GM12801 (cell line): ENCODE measurements around the gene GPATCH2.

Experiments
- TF ChIP-seq, protein P1 (sequence below): IDR thresholded peaks from one replicate; pipeline ENCODE4 v1.5.1; 2011; ENCODE audit warnings: control low read depth; ENCODE audit not compliant: insufficient read length; ENCODE audit errors: extremely low read depth

GPATCH2 gene

DNA sequence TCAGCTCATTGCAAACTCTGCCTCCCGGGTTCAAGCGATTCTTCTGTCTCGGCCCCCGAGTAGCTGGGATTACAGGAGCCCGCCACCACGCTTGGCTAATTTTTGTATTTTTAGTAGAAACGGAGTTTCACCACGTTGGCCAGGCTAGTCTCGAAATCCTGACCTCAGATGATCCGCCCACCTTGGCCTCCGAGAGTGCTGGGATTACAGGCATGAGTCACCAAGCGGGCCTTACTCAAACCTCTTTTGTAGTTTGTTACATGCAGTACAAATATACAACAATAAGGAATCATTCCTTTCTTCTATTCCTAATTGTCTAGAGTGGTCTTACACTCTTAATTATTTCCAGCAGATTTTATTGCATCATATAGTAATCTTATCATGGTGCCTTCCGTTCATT lies 16.9 kb upstream of the GPATCH2 start:
- TF ChIP-seq, protein P1, sequence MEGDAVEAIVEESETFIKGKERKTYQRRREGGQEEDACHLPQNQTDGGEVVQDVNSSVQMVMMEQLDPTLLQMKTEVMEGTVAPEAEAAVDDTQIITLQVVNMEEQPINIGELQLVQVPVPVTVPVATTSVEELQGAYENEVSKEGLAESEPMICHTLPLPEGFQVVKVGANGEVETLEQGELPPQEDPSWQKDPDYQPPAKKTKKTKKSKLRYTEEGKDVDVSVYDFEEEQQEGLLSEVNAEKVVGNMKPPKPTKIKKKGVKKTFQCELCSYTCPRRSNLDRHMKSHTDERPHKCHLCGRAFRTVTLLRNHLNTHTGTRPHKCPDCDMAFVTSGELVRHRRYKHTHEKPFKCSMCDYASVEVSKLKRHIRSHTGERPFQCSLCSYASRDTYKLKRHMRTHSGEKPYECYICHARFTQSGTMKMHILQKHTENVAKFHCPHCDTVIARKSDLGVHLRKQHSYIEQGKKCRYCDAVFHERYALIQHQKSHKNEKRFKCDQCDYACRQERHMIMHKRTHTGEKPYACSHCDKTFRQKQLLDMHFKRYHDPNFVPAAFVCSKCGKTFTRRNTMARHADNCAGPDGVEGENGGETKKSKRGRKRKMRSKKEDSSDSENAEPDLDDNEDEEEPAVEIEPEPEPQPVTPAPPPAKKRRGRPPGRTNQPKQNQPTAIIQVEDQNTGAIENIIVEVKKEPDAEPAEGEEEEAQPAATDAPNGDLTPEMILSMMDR: no peak

DNA sequence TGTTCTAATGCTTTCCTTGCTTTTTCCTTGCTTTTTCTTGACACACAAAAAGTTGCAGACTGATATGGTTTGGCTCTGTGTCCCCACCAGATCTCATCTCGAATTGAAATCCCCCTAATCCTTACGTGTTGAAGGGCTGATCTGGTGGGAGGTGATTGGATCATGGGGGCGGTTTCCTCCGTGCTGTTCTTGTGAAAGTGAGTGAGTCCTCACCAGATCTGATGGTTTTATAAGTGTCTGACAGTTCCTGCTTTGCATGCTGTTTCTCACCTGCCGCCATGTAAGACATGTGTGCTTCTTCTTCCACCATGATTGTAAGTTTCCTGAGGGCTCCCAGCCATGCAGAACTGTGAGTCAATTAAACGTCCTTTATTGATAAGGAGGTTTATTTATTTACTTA lies 11.6 kb upstream of the GPATCH2 start:
- TF ChIP-seq, protein P1: no peak

DNA sequence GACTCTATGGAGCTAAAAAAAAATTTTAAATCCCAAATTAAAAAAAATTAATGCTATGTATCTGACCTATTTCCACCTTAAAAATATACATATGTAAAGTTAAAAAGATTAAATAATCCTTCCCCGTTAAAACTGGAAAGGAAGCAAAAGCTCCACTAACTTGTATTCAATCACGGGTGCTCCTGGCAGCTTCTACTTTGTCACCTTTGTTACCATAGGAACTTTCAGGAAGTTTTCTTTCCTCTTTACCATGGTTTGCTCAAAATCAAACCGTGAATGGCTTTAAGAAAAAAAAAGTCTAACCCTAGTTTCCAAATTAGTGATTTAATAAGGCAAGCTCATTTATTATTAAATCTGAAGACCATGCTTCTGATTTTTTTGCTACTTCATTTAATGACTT lies 3.5 kb downstream of the GPATCH2 start:
- TF ChIP-seq, protein P1: no peak

DNA sequence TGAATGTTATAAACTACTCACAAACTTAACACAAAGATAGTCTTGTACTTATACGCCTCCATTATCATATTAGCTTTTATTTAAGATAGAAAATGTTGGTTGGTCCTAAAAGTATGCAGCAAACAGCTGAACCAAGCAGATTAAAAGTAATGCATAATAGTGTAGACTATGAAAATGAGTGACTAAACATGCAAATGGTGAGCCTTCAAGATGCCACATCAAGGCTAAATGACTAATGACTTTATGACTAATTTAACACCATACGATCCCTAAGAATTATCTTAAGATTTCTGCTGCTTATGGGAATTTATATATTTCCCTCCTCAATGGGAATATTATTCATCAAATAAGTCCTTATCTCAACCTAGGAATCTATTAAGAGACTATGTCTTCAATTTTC lies 4.6 kb downstream of the GPATCH2 start:
- TF ChIP-seq, protein P1: no peak

DNA sequence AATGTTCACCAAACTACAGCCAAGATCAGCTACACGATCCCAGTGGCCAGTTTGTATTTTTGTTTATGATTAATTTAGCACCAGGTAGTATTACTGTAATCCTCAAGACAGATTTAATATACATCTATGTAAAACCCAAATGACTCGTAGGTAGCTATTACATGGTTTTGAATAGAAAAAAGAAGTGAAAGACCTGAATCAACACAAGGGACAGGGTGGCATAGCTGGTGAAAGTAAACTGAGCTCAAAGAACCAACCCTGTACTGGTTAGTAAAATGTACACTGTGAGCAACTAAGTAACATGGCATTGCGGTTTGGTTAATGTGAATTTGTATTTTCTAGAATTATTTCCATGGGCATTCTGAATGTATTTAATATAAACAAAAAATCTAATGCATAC lies 8.8 kb downstream of the GPATCH2 start:
- TF ChIP-seq, protein P1: no peak

DNA sequence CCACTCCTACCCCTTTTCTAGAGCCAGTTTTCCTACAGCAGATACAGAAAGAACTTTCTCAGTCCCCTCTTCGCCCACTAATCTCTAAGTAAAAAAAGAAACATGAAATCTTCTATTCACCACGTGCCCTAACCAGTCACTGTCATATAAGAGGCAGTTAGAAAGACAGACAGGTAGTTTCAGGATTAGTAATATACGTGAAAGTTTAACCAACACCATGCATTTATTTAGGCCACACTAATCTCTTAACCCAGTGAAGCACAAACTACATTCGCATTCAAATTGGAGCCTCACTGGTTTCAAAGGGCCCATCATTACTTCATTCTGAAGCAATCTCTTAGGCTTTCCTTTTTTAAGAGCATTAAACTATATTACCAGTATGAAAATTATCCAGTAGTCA lies 10.1 kb downstream of the GPATCH2 start:
- TF ChIP-seq, protein P1: no peak

DNA sequence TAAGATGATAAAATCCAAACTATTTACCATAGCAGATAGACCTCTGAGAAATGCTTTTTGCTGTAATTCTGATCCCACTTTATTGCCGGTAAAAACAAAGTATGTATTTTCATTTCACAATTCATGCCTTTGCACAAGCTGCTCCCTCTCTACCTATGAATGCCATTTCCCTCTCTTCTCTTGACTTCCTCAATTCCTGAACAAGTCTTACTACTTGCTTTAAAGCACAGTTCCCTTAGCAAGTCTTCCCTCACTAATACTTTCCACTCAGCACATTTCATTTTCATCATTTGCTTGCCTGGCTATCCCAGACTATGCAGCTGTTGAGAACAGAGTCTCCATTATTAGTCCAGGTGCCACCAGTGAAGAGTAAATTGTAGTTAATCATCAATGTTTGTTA lies 13.8 kb downstream of the GPATCH2 start:
- TF ChIP-seq, protein P1: no peak

DNA sequence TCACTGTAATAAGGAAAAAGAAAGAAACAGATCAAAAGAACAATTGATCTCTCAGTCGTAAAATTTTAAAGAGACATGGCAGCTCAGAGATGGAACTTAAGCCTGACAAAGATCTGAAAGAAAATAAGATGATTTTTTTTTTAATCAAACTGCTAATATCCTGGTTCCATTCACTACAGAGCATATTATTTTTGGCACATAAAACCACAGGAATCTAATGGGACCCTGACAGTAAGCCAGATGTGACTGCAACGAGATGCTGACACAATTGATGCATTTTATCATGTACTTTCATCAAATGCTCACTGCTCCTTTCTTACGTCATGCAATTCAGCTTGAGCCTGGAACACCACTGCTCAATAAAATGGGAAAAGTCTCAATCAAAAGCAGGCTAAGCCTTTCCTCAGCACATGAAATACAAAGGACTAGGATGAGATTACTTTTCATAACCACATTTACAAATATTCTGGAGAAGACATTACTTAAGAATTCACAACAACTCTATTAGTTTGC lies 16.6 kb downstream of the GPATCH2 start:
- TF ChIP-seq, protein P1: no peak
